ENCODE results near the gene WNT8B.
A peak's percentile ranks its signal among the peaks of the same experiment; 100 is the strongest.

The WNT8B gene

DNA sequence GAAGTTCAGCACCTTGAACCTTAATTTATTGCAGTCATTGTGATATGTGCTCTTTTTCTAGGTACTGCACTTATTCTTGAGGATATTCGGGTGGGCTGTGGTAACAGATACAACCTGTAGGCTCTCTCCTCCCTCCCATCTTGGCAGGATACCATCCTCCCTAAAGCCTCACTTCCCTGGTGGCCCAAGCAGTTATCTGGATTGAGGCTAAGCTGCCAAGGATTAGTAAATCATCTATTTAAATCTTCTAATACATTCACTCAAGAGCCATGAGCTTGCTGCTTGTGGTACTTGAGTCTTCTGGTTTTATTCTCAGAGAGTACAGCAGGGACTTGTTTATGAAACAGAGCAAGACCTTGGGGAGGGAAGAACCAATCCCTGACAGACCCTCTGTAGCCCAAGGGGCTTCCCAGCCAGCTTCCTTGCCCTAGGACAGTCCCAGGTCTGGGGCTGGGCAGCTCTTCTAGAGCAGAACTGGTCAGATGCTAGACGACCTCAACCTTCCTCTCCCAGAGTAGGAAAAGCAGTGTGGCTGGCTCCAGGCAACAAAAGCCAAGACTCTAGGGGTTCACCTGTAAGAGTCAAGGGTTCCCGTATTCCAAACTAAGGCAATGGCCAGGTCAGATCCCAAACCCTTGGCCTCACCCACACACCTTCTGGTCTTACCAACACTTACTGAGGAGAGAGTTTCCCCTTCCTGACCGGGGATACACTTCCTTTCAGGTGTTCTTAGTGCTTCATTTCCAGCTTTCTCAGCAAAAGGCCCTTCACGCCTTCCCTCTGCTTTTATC is 21.3 kb downstream of the WNT8B start:
- no peak for DNase-seq

DNA sequence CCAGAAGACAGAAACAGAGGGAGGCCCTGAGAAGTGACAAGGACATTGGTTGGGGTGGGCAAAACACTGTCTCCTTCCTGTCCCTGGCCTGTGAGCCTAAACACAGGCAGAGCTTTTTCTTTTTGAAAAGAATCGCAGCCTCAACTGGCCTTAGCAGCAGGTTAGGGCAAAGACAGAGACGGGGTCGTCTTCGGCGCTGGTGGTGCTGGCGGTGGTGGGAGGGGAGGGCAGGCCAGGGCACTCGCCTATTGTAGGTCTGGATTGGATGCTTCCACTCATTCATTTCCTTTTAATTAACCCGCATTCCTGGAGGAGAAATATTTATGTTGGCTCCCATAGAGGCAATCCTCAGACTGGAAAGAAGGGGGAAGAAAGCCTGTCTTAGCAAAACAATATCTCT is 22.6 kb downstream of the WNT8B start:
- DNase-seq, result no peak

DNA sequence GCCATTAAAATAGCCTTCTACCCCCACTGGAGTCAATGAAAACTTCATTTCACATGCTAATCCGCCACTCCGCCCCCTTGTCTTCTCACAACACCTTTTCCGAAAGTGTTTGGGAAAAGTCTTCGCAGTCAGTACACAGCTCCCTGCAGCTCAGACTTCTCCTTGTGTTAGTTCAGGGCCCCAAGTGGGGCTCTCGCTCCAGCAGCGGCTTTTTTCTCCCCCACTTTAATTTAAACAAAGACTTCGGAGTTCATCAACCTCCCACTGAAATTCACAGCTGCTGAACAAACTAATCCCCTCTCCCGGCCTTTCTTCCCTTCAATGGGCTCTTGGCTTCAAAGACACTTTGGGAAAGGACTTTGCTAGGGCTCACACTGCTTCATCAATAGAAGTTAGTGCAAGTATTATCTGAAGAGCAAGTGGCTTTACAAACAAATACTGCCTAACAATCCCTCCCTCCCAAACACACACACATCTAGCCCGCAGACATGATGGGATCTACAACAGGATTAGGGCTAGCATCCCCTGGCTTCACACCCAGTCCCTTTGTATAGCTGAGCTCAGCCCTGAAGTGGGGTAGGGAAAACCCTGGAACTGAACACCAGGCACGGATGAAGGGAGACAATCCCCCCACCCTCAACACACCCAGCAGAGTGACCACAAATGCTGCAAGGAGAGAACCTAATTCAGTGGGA is 23.1 kb downstream of the WNT8B start:
- DNase-seq, result no peak

DNA sequence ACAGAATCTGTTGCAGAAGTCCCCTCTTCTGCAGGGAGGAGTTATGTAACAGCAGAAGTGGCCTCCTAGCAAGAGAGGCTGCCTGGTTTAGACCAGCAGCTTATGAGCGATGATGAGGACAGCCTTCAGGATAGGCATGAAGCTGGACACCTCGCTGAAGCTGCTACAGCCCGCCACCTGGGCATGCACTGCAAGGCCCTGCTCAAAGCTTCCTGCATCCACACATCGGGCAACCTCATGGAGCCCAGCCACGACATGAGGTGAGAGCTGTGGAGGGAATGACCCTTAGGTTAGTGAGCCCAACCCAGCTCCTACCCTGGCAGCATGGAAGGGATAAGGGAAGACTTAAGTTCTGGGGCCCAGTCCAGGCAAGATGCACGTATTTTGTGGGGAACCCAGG is 24.7 kb downstream of the WNT8B start:
- no peak for DNase-seq

DNA sequence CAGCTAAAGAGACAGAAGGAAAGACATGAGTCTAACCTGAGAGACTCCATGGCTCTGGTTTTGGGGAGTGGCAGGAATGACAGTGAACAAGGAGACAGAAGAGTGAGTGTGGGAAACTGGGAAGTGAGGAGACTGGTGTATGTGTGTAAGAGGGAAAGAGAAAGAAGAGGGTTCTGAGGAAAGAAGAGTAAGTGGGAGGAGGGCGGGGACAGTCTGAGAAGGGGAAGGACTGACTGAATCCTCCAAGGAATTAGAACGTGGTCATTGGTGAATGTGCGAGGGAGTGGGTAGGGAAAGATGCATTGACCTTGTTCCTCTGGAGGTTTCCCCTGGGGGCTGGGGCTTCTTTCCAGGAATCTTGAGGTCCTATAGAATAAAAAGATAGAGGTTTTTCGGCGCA is 26.6 kb downstream of the WNT8B start:
- no peak for DNase-seq

DNA sequence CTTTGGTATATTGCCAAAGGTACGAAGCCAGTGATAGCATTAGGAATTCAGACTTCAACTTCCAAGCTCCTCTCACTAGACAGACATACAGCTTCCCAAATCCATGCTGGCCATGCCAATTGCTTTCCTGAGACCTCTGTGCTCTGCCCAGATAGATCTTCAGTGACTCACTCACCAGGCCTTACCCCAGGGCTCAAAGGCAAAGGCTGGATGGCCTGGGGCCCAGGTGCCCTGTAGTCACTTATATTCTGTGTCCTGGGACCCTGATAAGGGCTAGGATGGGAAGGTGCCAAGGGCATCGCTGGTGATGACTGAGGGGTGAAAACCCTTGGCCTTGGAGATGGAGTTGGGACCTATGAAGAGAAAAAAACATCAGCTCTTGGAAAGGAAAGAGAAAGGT is 27.7 kb downstream of the WNT8B start:
- DNase-seq, result no peak

DNA sequence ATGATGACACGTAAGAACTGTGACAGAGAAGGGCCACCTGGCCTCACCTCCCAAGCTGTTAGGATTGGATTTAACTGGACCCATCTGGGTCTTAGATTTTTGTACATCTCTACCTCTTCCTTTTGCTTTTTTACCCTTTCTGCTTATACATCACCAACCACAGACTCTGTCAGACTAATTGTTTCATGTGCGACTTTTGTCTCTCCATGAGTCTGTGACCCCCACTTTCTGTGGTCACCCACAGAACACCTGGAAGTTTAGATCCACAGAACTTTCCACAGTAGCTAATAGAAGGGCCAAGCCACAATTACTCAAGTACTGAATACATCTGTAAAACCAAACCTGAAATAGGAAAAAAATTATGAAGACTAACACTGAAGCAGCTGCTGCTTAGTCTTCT is 33.8 kb downstream of the WNT8B start:
- no peak for DNase-seq

DNA sequence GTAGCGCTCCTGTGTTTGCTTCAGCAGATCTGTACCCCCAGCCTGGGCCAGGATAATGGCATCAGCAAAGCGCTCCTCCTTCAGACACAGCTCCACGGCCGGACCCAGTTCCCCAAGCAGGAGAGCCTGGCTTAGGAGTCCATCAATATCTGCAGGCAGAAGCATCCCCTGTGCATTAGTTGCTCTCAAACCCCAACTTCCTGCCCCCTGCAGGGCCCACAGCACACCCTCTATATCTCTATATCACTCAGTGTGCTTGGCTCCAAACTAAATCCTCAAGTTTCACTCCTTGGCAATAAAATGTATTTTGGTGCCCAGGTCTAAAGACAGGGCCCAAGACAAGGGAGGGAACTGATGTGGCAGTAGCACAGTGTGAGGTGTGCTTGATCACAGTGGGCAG is 35.2 kb downstream of the WNT8B start:
- no peak for DNase-seq

DNA sequence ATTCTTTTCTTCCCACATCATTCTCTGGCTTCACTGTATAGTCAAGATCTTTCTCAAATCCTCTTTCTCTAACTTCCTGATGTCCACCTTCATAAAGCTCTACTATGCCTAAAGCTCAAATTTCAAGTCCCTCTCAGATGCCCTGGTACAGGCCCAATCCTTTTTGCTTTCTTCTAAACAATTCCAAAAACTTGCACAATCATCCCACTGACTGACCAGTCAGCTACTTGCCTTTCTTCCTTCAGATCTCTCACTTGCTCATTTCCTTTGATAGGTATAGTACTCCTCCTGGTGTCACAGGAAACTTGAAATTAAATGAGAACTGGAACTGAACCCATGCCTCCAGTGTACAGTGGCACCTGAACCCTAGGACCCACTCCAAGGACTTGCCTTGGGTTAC is 38.6 kb downstream of the WNT8B start:
- no peak for DNase-seq

DNA sequence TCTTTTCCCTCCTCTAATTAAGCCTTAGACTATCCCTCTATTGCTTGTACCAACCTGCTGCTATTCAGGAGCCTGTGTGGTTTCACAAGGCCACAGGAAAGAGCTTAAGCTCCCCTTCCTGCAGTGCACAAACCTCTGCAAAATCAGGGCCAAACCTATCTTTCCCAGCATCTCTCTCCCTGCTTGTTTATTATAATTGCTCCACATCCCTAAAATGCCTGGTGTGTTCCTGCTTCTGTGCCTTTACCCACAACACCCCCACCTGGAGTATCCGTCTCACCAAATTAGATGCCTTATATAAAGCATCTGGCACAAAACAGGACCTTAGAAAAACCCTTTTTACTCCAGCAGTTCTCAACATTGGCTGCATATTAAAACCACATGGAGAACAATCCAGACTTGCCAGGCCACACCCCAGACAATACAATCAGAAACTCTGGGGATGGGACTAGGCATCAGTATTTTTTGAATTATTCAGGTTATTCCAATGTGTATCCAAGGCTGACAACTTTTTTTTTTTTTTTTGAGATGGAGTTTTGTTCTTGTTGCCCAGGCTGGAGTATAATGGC is 40.2 kb downstream of the WNT8B start:
- DNase-seq, result no peak

DNA sequence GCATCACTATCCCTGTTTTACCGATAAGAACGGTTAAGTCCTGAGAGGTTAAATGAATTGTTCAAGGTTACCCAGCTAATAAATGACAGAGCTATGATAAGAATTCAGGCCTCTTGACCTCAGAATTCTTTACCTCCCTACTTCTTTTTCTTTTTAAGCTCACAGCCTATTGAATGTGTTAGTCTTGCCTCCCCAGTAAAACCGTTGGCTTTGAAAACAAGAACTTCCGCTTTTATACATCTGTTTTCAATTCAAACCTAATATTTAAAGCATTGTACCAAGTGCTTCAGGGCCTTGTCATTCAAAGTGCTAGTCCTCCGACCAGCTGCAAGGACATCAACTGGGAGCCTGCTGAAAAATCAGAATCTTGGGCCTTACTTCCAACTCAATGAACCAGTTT is 41.3 kb downstream of the WNT8B start:
- no peak for DNase-seq

DNA sequence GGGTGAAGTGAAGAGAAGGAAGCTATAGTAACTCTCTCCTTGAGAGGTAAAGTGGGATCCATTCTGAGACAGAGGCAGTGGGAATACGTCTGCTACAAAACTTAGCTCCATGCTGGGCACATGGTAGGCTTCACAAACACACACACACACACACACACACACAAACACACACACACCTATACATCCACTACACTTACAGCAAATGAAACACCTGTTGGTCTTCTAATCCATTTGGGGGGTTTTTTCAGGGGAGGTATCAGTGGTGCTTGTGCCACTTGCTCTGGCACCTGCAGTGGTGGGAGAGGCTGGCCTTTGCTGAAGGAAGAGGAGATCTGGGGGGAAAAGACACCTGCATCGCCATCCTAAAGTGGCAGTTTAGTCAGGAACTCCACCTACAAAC is 42.4 kb downstream of the WNT8B start:
- DNase-seq, result no peak

DNA sequence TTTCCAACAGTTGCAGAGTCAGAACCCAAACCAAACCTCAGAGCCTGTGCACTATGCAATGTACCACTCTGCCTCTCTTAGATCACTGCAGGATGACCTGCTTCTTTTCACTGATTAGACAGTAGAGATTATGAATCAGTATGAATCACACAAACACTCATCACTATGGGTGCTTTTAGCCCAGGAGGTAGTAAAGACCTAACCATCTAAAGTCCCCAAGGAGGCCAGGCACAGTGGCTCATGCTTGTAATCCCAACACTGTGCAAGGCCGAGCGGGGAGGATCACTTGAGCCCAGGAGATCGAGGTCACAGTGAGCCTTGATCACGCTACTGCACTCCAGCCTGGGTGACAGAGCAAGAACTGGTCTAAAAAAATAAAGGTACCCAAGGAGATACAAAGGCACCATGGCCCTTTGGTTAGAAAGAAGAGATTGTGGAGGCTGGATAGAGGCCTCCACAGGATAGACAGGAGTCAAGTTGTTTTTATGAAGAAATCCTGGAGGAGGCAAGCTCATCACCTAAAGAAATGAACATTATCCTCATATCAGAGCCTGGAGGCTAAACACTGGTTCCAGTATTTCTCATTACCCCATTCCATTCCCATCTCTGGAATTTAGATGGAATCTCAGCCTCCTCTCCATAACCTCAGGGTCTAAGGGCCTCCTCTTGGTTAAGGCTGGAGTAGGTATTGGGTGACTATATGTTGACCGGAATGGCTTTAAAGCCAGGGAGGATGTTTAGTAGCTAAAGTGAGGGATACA is 44.0 kb downstream of the WNT8B start:
- no peak for DNase-seq

DNA sequence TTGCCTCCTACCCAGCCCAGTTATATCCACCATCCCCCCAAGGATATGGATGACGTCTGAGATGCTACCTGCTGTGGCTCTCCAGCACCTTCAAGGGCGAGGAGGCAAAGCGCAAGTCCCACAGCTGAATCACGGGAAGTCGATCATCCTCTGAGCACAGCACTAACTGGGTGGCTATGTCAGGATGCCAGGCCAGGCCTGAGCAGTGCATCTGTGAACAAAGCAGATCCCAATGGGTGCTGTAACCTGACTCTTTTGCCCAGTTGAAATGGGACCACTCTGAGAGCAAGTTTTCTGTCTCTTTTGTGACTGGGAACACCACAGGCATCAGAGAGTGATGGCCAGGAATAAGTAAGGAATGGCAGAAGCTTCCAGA is 44.5 kb downstream of the WNT8B start:
- DNase-seq, result no peak

DNA sequence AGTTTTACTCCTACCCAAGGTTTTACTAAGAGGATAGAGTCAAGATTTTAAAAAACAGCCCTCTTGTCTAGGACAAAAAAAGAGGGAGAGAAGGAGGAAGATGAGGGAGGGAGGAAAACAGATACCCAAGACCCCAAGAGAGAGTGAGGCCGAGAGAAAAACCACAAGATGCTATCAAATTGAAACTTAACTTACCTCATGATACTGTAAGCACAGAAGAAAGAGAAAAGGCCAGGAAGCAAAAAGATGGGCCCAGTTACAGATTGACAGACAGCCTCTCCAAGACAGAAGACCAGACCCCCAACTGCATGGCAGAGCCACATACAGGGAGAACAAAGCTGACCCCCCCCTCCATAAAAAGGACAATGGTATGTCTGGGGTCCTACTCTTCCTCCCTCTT is 45.5 kb downstream of the WNT8B start:
- DNase-seq, result no peak

DNA sequence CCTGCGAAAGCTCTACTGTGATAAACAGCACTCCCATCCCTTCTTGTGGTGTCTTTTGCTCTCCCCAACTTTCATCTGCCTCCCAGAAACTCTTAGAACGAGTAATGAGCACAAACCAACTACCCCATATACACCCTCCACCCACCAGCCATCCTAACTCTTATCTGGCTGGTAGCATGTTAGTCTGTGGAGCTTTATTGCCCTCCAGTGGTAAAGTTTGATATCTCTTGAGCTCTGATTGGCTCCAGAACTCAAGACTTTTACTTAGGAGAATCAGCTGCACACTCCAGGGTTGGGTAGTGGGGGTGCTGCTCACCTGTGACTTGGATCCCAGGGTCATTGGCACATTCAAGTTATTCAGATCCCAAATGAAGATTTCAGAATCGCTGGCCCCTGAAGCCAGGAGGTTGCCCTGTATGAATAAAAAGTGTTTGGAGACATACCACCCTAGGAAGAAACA is 45.9 kb downstream of the WNT8B start:
- DNase-seq, result peak in 2 of 3 experiments; percentile 13 to 51

DNA sequence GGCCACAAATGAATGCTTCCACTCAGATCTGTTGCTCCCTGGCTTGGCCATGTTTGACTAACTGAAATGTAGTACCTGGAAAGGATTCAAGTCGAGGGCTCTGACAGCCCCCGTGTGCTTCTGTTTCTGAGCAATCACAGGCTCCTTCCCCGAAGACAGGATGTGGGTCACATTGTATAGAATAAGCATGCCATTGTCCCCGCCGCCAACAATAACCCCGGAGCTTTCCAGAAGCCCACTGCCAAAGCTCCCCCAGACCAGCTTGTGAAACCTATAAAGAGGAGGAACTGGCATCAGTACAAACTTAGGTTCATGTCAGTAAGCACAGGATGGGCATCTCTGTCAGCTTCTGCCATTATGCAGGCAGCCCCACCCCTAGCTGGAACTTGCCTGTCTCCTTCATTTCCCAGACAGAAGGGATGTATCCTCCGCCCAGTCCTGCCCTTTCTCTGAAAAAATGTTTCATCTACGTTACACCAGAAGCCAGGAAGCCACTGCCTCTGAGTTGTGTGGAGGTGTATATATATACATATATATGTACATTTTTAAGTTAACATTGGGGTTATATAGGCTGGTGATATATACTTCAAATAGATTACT is 46.5 kb downstream of the WNT8B start:
- DNase-seq, result no peak

DNA sequence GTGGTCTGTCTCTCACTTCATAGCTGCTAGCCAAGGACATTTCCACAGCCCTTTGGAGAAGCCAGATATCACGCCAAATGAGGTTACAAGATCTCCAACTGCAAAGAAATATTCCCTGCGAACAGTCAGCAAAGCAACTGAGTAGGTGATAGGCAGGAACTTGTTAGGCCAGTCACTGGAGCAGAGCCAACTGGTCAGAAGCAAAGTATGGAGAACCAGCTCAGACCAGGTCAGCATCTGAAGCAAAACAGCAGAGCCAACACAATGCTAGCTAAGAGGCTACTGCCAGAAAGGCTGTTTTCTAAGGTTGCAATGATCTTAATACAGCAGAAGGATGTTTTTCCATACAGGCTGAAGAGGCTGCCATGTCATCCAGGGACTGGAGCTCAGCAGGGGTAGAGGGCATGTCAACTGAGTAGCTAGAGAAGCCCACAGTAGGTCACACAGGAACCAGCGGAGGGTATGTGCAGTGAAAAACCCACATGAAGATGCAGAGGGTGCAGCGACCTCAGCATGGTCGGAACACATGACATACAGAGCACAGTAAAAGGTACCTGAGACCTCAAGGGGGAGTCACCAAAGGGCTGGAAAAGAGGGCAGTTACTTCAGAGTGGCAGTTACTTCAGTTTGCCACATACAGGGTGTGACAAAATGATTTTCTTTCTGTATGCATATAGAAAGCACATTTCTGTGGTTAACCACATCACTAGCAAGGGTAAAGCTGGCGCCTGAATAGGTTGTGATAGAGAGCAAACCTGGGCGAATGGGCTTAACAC is 47.9 kb downstream of the WNT8B start:
- DNase-seq, result no peak

DNA sequence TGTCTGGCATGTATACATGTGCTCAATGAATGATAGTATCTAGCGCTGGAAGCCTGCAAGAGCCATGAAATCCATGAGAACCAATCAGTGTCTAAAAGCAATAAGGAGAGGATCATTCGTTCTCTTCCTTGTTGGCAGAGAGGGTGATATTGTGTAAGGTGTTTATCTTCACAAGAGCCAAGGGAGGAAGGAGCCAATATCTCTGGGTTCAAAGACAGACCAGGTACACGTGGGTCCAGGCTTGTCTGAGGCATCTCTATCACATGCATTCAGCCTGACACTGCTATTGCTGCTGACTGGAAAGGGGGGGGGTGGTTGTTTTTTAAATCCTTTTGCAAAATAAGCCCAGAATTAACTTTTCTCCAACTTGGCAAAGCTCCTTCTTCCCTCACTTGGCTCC is 52.8 kb downstream of the WNT8B start:
- DNase-seq, result no peak

DNA sequence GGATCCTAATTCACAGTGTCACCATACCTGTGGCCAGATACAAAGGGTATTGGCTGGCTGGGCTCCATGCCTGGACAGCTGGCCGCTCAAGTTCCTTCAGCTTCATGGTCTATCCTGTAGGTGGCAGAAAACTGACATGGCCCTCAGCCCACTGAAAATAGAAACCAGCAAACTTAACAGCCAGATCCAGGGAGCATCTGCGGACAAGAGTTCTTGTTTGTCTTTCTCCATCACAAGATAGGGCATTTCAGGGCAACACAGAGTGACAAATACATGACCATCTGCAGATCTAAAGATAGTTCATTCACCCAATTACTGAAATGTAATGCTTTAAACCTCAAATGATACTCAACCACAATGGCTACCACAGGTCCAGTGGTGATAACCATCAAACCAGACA is 54.0 kb downstream of the WNT8B start:
- DNase-seq, result peak in 1 of 3 experiments; percentile 5

DNA sequence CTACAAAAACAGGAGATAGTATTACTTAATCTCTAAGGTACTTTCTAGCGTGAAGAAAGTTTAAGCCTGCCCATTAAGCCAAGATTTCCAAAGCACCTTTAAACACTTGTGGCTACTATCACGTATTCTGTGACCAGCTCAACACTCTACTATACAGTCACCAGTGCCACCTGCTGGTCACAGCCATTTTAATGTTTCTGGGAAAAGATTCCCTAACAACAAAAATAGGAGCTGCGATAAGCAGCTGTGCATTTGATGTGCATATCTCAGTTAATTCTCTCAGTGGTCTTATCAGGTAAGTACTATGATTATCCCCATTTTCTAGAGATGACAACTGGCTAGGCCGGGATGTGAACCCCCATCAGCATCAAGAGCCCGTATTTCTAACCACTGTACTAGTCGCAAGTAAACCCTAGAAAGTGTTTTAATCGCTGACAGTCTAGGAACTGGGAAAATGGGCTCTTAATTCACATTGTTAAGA is 56.0 kb downstream of the WNT8B start:
- peak; percentile 0 to 57 (median 43) for DNase-seq

Measured in NCI-H1417 (cell line).